GM23338 (cell line): ENCODE results near the gene ANGPTL2. TPM values are rescaled to one million over a fixed set of nuclear protein-coding genes. Genes with fewer than 3 reads are reported as not detected.

Source experiments
- ATAC-seq: fragments of 200-7000 bp; cut with Tn5 transposase; 3 replicates; pipeline ENCODE4 v1.9.1; 2020
- DNase-seq: peaks from one replicate; pipeline ENCODE4 v3.0.0-alpha.2; 2015; ENCODE audit warnings: low spot score
- H2AFZ ChIP-seq: fragments of 200-600 bp; sonication (generic); 2 replicates; pipeline ENCODE4 v1.8.0; 2016; ENCODE audit warnings: antibody characterized with exemption, mild to moderate bottlenecking, moderate library complexity
- H3F3A ChIP-seq: fragments of 200-600 bp; sonication (generic); replicated peaks from 2 replicates; pipeline ENCODE4 v1.8.0; 2017; ENCODE audit warnings: antibody characterized with exemption, mixed run types, low read depth
- H3K27ac ChIP-seq: fragments of 200-600 bp; sonication (generic); 2 replicates; pipeline ENCODE4 v1.6.1; 2016; ENCODE audit warnings: low read depth
- H3K27me3 ChIP-seq: fragments of 200-600 bp; sonication (generic); 2 replicates; pipeline ENCODE4 v1.8.0; 2016; ENCODE audit warnings: mild to moderate bottlenecking, mixed run types, moderate library complexity; ENCODE audit not compliant: insufficient read depth
- H3K36me3 ChIP-seq: fragments of 200-600 bp; sonication (generic); 2 replicates; pipeline ENCODE4 v1.8.0; 2016; ENCODE audit warnings: mild to moderate bottlenecking; ENCODE audit not compliant: insufficient read depth
- H3K4me1 ChIP-seq: fragments of 200-600 bp; sonication (generic); 2 replicates; pipeline ENCODE4 v1.8.0; 2016; ENCODE audit warnings: mild to moderate bottlenecking, moderate library complexity; ENCODE audit not compliant: insufficient read depth
- H3K4me2 ChIP-seq: fragments of 200-600 bp; sonication (generic); 2 replicates; pipeline ENCODE4 v1.7.1; 2017; ENCODE audit warnings: mixed run types
- H3K4me3 ChIP-seq: fragments of 200-600 bp; sonication (generic); 2 replicates; pipeline ENCODE4 v1.6.1; 2016; ENCODE audit warnings: mixed run types
- H3K79me2 ChIP-seq: fragments of 200-600 bp; sonication (generic); replicated peaks from 2 replicates; pipeline ENCODE4 v1.8.0; 2017; ENCODE audit warnings: mild to moderate bottlenecking; ENCODE audit not compliant: insufficient read depth
- H3K9me2 ChIP-seq: fragments of 200-600 bp; sonication (generic); 2 replicates; pipeline ENCODE4 v1.8.0; 2017; ENCODE audit not compliant: insufficient read depth
- H4K20me1 ChIP-seq: fragments of 200-600 bp; sonication (generic); replicated peaks from 2 replicates; pipeline ENCODE4 v1.8.0; 2017; ENCODE audit warnings: mild to moderate bottlenecking; ENCODE audit not compliant: insufficient read depth
- H3K27ac Mint-ChIP-seq: 2 replicates; pipeline ENCODE4 v1.8.0; 2020; ENCODE audit warnings: inconsistent platforms, mild to moderate bottlenecking, moderate library complexity, mixed read lengths
- H3K27me3 Mint-ChIP-seq: 3 replicates; pipeline ENCODE4 v1.8.0; 2022; ENCODE audit warnings: low read depth, mild to moderate bottlenecking, moderate library complexity, mixed read lengths, inconsistent platforms; ENCODE audit not compliant: insufficient read depth, poor library complexity
- H3K36me3 Mint-ChIP-seq: 3 replicates; pipeline ENCODE4 v1.8.0; 2021; ENCODE audit warnings: low read depth, mild to moderate bottlenecking, inconsistent platforms, moderate library complexity, mixed read lengths
- H3K4me1 Mint-ChIP-seq: 3 replicates; pipeline ENCODE4 v1.8.0; 2020; ENCODE audit warnings: mild to moderate bottlenecking, inconsistent platforms, mixed read lengths
- H3K4me3 Mint-ChIP-seq: 3 replicates; pipeline ENCODE4 v1.8.0; 2021; ENCODE audit warnings: moderate library complexity, mild to moderate bottlenecking, inconsistent platforms, mixed read lengths
- H3K9me3 Mint-ChIP-seq: 3 replicates; pipeline ENCODE4 v1.8.0; 2020; ENCODE audit warnings: moderate library complexity, mild to moderate bottlenecking, inconsistent platforms, mixed read lengths
- CREB1 ChIP-seq: fragments of 250-450 bp; sonication (Bioruptor Pico); IDR thresholded peaks from 2 replicates; pipeline ENCODE4 v1.5.0; 2020; ENCODE audit warnings: low read depth, mild to moderate bottlenecking, moderate library complexity
- CTCF ChIP-seq, 2 experiments: fragments of 200-600 bp in 1 of 2; sonication (generic) in 1 of 2; conservative IDR thresholded peaks; 2 replicates each; pipeline versions ENCODE4 v1.5.1 to v1.6.1; 2016 to 2017; ENCODE audit warnings: antibody characterized with exemption in 2 of 2, low read depth in 2 of 2, mild to moderate bottlenecking in 2 of 2, moderate library complexity in 1 of 2
- EZH2 ChIP-seq: fragments of 200-600 bp; sonication (generic); IDR thresholded peaks from one replicate; pipeline ENCODE4 v1.8.0; 2017; ENCODE audit warnings: antibody characterized with exemption, mild to moderate bottlenecking, low read depth; ENCODE audit not compliant: unreplicated experiment
- EZH2phosphoT487 ChIP-seq: fragments of 200-600 bp; sonication (generic); IDR thresholded peaks from one replicate; pipeline ENCODE4 v1.8.1; 2018; ENCODE audit warnings: antibody characterized with exemption; ENCODE audit not compliant: unreplicated experiment
- JUNB ChIP-seq: IDR thresholded peaks from one replicate; pipeline ENCODE4 v1.6.1; 2016; ENCODE audit warnings: antibody characterized with exemption; ENCODE audit not compliant: unreplicated experiment
- NANOG ChIP-seq: IDR thresholded peaks from 2 replicates; pipeline ENCODE4 v1.6.1; 2016; ENCODE audit warnings: antibody characterized with exemption, borderline replicate concordance
- POLR2AphosphoS5 ChIP-seq: IDR thresholded peaks from 2 replicates; pipeline ENCODE4 v1.6.1; 2016; ENCODE audit warnings: antibody characterized with exemption, low read depth
- STAT1 ChIP-seq: IDR thresholded peaks from one replicate; pipeline ENCODE4 v1.6.1; 2016; ENCODE audit warnings: antibody characterized with exemption; ENCODE audit not compliant: unreplicated experiment
- ZNF114 ChIP-seq: fragments of 250-450 bp; sonication (Bioruptor Pico); IDR thresholded peaks from 2 replicates; pipeline ENCODE4 v1.5.0; 2020; ENCODE audit warnings: mild to moderate bottlenecking, moderate library complexity
- ZNF331 ChIP-seq: fragments of 250-450 bp; sonication (Bioruptor Pico); IDR thresholded peaks from 2 replicates; pipeline ENCODE4 v1.5.0; 2020; ENCODE audit warnings: low read depth, mild to moderate bottlenecking, moderate library complexity
- ZNF462 ChIP-seq: fragments of 250-450 bp; sonication (Bioruptor Pico); IDR thresholded peaks from 2 replicates; pipeline ENCODE4 v1.5.0; 2020; ENCODE audit warnings: mild to moderate bottlenecking, moderate library complexity
- polyA plus RNA-seq: library from polyadenylated mRNA; unstranded; fragments of >200 nt; fragmentation: Nextera tagmentation; extraction: Ambion mirVana; gene quantifications from 2 replicates; pipeline ENCODE4 v1.2.1, GENCODE V29; 2016
- total RNA-seq: library from RNA; depleted of rRNA; stranded (reverse); fragments of >200 nt; shearing (Covaris generic); gene quantifications from 2 replicates; pipeline ENCODE4 v1.2.3, GENCODE V29; 2014
- TF ChIP-seq, protein P1 (sequence below): IDR thresholded peaks from 2 replicates; pipeline ENCODE4 v1.6.1; 2016; ENCODE audit warnings: antibody characterized with exemption
- TF ChIP-seq, protein P2 (sequence below): IDR thresholded peaks from one replicate; pipeline ENCODE4 v1.6.1; 2018; ENCODE audit warnings: antibody characterized with exemption; ENCODE audit not compliant: unreplicated experiment

Gene ANGPTL2
- total and polyA plus RNA-seq, 2 experiments from 2014 or later = 2.9 to 5.2 TPM

DNA sequence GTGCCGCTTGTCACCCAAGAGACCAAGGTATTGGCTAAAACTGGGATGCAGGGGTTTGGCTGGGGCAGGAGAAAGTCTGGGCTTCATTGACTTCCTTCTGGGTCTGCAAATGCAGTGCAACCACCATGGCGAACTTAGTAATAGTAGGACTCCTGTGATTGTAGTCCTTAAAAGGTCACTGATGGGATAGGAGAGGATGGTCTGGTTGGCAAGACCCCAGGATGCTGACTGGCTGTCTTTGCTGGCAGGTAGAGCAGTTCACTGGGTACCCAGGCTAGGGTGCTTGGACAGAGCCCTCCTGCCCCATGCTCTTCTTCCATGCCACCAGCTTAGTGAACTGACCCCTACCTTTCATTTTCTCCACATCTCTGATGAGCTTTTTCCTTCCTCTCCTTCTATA, 37.2 kb downstream of the ANGPTL2 start:
- Mint-ChIP-seq H3K9me3 (no peaks in the 10 kb centered on the region; the same call in 2 of the 3 replicates), H3K4me3 (no peak overlapping the region), H3K27me3 (peaks cover 9% of the 10 kb centered on the region), H3K36me3 (no peaks in the 10 kb centered on the region), H3K27ac (no peak overlapping the region), H3K4me1 (0 out of 3 replicates have a peak, but pooled peaks cover 3% of the 10 kb centered on the region)
- Histone ChIP-seq H3K4me1 (no peaks in the 10 kb centered on the region), H3K27ac (no peak overlapping the region), H3K4me2 (no peak overlapping the region), H3F3A (no peaks in the 10 kb centered on the region), H3K36me3 (no peaks in the 10 kb centered on the region), H3K9me2 (no peaks in the 10 kb centered on the region), H3K79me2 (no peaks in the 10 kb centered on the region), H3K4me3 (no peak overlapping the region), H3K27me3 (no peaks in the 10 kb centered on the region), H2AFZ (no peak overlapping the region), H4K20me1 (0 out of 2 replicates have a peak, but pooled peaks cover 5% of the 10 kb centered on the region)
- ATAC-seq (no peak), DNase-seq (no peak)
- no peak for TF ChIP-seq CREB1 (CRISPR knock-in tag)
- TF ChIP-seq, protein P1, sequence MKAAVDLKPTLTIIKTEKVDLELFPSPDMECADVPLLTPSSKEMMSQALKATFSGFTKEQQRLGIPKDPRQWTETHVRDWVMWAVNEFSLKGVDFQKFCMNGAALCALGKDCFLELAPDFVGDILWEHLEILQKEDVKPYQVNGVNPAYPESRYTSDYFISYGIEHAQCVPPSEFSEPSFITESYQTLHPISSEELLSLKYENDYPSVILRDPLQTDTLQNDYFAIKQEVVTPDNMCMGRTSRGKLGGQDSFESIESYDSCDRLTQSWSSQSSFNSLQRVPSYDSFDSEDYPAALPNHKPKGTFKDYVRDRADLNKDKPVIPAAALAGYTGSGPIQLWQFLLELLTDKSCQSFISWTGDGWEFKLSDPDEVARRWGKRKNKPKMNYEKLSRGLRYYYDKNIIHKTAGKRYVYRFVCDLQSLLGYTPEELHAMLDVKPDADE = no peak
- TF ChIP-seq STAT1 = no peak
- TF ChIP-seq EZH2 = no peak
- TF ChIP-seq EZH2phosphoT487 = no peak
- no peak for TF ChIP-seq ZNF114 (CRISPR knock-in tag)
- TF ChIP-seq ZNF331 (CRISPR knock-in tag) = no peak
- TF ChIP-seq, protein P2, sequence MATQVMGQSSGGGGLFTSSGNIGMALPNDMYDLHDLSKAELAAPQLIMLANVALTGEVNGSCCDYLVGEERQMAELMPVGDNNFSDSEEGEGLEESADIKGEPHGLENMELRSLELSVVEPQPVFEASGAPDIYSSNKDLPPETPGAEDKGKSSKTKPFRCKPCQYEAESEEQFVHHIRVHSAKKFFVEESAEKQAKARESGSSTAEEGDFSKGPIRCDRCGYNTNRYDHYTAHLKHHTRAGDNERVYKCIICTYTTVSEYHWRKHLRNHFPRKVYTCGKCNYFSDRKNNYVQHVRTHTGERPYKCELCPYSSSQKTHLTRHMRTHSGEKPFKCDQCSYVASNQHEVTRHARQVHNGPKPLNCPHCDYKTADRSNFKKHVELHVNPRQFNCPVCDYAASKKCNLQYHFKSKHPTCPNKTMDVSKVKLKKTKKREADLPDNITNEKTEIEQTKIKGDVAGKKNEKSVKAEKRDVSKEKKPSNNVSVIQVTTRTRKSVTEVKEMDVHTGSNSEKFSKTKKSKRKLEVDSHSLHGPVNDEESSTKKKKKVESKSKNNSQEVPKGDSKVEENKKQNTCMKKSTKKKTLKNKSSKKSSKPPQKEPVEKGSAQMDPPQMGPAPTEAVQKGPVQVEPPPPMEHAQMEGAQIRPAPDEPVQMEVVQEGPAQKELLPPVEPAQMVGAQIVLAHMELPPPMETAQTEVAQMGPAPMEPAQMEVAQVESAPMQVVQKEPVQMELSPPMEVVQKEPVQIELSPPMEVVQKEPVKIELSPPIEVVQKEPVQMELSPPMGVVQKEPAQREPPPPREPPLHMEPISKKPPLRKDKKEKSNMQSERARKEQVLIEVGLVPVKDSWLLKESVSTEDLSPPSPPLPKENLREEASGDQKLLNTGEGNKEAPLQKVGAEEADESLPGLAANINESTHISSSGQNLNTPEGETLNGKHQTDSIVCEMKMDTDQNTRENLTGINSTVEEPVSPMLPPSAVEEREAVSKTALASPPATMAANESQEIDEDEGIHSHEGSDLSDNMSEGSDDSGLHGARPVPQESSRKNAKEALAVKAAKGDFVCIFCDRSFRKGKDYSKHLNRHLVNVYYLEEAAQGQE = no peak
- no peak for TF ChIP-seq NANOG
- no peak for TF ChIP-seq POLR2AphosphoS5
- TF ChIP-seq JUNB = no peak
- TF ChIP-seq ZNF462 = no peak
- TF ChIP-seq CTCF (conservative IDR thresholded peaks at IDR 0.05; ENCODE audit: low read depth in 2 of 2) = no peak
